Glomerular visceral epithelial cell (primary cell): ENCODE data around the gene PLEKHH3.
A peak's percentile ranks its signal among the peaks of the same experiment; 100 is the strongest.

ENCODE experiments used
- DNase-seq: peaks from one replicate; pipeline ENCODE4 v3.0.0-alpha.2; 2016; ENCODE audit errors: extremely low spot score

Gene PLEKHH3

GRCh38 chr17:42676424-42677011, at the start of gene PLEKHH3:
Gene PLEKHH3 (minus strand): TSS chr17:42676994. CDS start chr17:42676563, 431 bp downstream.
- no peak for DNase-seq

GRCh38 chr17:42725143-42725542, 48.3 kb upstream of the PLEKHH3 start:
- no peak for DNase-seq

DNA sequence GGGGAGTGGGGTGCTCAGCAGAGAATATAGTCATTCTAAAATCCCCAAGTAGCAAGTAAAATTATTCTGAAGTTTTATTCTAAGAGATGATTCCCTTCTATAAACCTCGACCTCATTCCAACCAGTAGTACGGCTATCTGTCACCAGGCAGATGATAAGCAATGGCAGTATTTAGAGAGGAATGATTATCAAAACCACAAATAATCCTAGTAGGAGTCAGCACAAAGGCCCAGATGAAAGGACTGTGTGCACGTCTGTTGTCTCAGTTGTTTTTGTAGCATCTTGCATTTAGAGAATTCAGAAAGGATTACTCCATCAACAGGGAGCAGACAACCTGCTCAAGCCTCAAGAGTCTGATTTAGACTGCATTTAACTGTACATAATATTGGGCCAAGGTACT, 46.8 kb upstream of the PLEKHH3 start:
- no peak for DNase-seq

- peak; percentile 63 for DNase-seq
Measured at GRCh38 chr17:42720996-42721583, 44.3 kb upstream of the PLEKHH3 start.

GRCh38 chr17:42709561-42709960, 32.8 kb upstream of the PLEKHH3 start:
- no peak for DNase-seq

- DNase-seq = no peak
Measured at GRCh38 chr17:42708588-42708987, 31.8 kb upstream of the PLEKHH3 start.

- no peak for DNase-seq
Measured at GRCh38 chr17:42706732-42707131, 29.9 kb upstream of the PLEKHH3 start.

- no peak for DNase-seq
Measured at GRCh38 chr17:42704837-42705494, 28.2 kb upstream of the PLEKHH3 start.

- DNase-seq = no peak
Measured at GRCh38 chr17:42704490-42704836, 27.7 kb upstream of the PLEKHH3 start.

- no peak for DNase-seq
Measured at GRCh38 chr17:42702446-42702845, 25.7 kb upstream of the PLEKHH3 start.

DNA sequence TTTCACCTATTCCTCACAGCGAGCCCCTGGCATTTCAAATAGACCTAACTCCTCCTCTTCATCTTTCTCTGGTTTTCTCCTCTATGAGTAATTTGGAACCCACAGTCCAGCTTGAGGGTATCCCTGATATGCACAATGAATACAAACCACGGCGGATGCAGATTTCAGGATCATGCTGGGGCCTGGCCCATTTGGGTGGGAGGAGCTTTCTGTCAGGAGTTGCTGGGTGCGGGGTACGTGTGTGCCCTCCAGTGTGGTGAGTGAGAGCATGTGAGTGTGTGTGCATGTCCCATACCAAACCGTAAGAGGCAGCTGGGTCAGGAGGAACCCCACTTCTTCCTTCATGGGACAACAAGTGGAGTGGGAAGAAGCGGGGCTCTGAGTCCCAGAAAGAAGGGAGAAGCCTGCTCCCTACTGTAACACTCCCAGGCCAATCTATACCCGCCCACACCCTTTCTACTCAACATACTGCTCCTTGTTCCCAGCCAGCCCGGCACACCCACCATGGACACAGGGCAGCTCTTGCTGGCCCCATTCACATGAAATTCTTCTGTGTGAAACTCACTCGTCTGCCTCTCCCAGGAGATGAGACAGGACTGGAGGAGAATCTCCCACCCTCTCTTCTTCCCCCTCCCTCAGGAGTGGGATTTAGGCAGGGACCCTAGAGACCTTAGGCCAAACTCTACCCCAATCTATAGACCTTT, 23.9 kb upstream of the PLEKHH3 start:
- no peak for DNase-seq

DNA sequence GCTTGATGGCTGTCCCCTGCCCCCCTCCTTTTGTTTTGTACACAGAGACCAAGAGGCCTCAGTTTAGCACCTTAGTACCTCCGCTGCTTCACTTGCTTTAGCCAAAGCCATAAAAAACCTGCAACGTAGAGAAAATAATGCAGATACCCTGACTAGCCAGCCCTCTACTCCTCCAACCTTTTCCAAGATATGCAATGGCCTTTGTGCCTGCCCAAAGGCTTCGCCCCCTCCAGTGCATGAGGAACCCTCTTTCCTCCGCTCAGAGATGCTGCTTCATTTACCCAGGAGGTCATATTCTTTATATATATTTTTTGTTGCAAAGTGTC, 22.6 kb upstream of the PLEKHH3 start:
- no peak for DNase-seq

DNA sequence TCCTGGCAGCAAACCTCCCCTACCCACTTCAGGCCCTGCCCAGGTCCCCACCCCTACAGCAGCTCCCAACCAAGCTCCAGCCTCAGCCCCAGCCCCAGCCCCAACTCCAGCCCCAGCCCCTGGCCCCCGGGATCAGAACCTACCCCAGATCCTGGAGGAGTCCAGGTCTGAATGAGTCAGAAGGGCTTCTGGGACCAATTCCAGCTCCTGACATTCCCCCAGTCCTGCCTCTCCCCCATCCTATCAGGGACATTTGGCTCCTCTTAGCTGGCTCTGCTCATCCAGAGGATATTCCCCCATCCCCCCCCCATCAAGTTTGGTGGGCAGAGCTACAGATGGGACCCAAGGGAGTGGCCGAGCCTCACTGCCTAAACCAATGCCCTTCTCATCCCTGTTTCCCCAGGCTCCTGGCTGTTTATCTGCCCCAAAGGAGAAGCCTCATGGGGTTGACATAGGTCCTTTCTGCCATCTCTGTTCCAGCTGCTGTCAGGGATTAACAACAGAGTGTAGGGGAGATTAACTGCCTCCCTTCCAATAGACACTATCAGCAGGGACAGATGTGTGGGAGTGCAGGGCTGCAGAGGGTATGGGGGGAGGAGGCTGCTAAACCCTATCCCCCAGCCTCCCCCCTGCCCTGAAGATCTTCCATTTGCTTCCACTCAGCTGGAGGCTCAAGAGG, 22.1 kb upstream of the PLEKHH3 start:
- peak; percentile 54 for DNase-seq

DNA sequence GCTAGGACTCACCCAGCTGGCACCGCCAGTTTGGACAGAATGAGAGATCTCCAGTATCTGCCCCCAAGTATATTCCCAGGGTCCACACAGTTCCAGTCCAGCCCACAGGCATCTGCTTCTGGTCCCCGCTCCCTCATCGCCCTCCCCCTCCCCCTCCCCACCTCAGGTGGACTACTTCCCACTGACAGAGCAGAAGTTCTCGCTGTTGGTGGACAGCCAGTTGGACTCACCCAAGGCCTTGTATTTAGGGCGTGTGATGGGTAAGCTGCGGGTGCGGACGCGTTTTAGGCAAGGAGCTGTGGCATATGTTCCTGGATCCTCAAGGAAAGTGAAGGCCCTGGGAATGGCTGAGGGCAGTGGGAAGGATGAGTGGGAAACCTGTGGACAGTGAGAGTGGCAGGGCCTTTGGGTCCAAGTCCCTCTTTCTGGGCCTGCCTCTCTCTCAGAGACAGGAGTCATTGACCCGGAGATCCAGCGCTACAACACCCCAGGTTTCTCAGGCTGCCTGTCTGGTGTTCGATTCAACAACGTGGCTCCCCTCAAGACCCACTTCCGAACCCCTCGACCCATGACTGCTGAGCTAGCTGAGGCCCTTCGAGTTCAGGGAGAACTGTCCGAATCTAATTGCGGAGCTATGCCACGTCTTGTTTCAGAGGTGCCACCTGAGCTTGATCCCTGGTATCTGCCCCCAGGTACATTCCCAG, 20.5 kb upstream of the PLEKHH3 start:
- DNase-seq = no peak

GRCh38 chr17:42695500-42695899, 18.7 kb upstream of the PLEKHH3 start:
- DNase-seq = no peak

DNA sequence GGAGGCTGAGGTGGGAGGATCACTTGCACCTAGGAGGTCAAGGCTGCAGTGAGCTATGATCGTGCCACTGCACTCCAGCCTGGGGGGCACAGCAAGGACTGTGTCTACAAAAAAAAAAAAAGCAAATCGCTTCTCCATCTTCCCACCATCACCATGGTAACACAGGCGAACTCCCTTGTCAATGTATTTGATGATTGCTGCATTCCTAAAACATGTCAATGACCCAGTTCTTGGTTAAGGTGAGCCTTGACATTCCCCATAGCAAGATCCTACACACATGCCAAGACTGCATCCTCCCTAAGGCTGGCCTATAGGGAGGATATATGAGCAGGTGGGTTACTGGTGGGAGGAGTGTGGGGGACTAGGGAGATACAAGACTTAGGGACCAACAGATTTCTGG, 17.7 kb upstream of the PLEKHH3 start:
- no peak for DNase-seq

DNA sequence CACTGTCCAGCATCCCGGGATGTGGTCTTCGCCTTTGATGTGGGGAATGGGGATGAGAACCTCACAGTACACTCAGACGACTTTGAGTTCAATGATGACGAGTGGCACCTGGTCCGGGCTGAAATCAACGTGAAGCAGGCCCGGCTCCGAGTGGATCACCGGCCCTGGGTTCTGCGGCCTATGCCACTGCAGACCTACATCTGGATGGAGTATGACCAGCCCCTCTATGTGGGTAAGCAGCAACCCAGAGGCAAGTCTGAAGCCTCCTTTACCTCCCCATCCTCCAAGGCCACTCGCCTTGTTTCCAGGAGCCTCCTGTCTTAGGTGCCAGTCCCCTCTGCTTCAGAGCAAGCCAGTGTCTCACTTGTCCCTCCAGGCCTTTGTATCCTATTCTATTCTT, 15.7 kb upstream of the PLEKHH3 start:
- DNase-seq = no peak

DNA sequence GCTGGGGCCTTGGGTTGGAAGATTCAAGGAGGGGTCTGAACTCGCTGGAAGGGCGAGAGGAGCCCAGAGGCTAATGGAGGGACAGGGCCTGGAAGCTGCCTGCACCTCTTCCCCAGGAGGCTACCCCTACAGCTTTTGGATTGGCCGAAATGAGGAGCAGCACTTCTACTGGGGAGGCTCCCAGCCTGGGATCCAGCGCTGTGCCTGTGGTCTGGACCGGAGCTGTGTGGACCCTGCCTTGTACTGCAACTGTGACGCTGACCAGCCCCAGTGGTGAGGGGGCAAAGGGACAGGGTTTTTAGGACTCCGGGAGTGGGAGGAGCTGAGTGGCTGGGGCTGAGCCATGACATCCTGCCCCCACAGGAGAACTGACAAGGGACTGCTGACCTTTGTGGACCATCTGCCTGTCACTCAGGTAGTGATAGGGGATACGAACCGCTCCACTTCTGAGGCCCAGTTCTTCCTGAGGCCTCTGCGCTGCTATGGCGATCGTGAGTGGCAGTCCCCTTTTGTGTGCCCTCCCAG, 14.3 kb upstream of the PLEKHH3 start:
- DNase-seq = no peak

DNA sequence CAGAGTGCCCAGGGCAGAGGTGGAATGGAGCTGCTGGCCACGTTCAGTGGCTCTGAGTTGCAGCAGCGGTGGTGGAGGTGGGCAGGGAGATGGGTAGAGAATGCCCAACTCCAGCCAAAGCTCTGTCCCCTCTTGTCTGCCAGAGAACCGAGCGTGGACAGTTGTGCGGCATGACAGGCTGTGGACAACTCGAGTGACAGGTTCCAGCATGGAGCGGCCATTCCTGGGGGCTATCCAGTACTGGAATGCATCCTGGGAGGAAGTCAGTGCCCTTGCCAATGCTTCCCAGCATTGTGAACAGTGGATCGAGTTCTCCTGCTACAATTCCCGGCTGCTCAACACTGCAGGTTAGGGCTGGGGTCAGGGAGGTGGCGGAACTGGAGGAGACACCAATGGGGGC, 13.8 kb upstream of the PLEKHH3 start:
- DNase-seq = no peak

GRCh38 chr17:42687707-42688320, 11.0 kb upstream of the PLEKHH3 start:
- DNase-seq = no peak

- no peak for DNase-seq
Measured at GRCh38 chr17:42686520-42687128, 9.8 kb upstream of the PLEKHH3 start.
